T1000 (cell line): ENCODE measurements around the gene SYNE3.
A peak's percentile ranks its signal among the peaks of the same experiment; 100 is the strongest.

Experiments used
- DNase-seq: peaks from one replicate; lab custom pipeline; 2025; ENCODE audit warnings: mixed read lengths; lab: John Stamatoyannopoulos, UW

Gene SYNE3

GRCh38 chr14:95516554-95517181, at the start of gene SYNE3:
TSS of gene SYNE3 (minus strand) at chr14:95516650. CDS start at chr14:95475821, 40,829 bp downstream.
- DNase-seq = no peak

- no peak for DNase-seq
These were observed 47.6 kb upstream of the SYNE3 start for GRCh38 chr14:95564060-95564459.

GRCh38 chr14:95562892-95563685, 46.6 kb upstream of the SYNE3 start:
- no peak for DNase-seq

DNA sequence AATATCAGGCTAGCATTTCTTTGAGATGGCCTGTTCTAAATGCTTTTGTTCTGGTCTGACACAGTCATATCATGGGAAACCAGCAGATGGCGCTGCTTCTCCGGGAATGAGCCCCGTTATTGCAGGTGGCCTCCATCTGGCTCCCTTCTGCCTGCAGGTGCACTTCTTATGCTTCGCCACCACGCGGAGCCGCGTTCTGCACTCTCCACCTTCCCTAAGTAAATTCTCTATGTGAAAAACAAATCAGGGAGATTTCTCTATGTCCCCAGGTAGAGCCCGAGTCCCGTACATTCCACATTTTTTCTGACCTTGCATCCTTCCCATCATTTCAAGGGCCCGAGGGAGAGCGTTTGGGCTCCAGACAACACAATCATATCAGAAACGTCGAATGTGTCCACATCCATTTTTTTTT, 44.6 kb upstream of the SYNE3 start:
- peak; percentile 51 for DNase-seq

DNA sequence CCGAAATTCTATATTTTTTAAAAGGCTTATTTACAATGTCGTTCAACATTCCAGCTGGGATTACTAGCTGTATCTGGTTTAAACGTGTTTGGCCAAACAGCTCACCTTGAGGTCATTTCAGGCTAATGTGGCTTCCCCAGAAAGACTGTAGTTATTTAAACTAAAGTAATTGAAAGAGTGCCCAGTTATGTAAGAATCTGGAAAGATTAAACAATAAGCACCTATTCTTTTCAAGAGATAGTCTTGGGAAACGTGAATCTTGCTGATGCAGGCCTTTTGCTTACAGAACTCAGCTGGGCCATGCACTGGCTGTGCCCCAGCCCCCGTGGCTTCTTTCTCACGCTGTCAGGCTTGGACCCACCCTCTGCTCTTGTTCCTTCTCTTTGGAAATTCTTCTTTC, 42.8 kb upstream of the SYNE3 start:
- DNase-seq = no peak

DNA sequence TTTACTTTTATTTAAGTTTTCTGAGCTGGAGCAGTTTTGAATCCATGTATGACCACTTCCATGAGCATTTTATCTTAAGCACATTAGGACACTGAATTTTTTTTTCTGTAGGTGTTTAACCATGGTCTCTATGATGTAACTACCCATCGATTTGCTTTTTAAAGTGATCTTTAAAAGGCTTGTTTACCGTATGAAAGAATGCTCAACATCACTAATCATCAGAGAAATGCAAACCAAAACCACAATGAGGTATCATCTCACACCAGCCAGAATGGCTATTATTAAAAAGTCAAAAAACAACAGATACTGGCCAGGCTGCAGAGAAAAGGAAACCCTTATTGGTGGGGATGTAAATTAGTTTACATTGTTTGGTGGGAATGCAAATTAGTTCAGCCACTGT, 41.4 kb upstream of the SYNE3 start:
- DNase-seq = no peak

DNA sequence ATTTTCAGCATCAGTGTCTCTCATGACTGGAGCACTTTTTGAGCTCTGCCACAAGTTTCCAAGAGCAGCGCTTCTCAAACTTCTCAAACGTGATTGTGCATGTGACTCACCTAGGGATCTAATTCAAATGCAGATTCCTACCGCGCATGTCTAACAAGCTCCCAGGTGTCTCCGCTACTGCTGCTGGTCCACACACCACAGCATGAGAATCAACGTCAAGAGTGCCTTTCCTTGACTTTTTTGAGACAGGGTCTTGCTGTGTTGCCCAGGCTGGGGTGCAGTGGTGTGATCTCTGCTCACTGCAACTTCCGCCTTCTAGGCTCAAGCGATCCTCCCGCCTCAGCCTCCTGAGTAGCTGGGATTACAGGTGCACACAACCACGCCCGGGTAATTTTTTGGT, 40.8 kb upstream of the SYNE3 start:
- no peak for DNase-seq

DNA sequence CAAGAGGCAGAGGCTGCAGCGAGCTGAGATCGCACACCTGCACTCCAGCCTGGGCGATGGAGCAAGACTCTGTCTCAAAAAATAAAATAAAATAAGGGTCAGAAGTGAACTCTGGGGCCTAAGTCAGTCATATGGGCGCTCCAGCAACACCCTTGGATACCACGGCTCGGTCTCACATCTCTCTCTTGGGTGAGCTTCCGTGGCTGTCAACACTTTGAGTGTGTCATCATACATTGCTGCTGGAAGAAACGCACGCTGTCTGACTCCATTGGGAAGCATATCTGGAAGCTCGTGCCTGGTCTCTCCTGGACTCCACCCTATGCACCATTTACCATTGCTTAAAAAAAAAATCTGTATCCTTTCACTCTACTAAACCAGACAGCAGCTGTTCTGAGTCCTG, 38.6 kb upstream of the SYNE3 start:
- no peak for DNase-seq

- DNase-seq = no peak
These were observed 36.7 kb upstream of the SYNE3 start for GRCh38 chr14:95553141-95553540.

DNA sequence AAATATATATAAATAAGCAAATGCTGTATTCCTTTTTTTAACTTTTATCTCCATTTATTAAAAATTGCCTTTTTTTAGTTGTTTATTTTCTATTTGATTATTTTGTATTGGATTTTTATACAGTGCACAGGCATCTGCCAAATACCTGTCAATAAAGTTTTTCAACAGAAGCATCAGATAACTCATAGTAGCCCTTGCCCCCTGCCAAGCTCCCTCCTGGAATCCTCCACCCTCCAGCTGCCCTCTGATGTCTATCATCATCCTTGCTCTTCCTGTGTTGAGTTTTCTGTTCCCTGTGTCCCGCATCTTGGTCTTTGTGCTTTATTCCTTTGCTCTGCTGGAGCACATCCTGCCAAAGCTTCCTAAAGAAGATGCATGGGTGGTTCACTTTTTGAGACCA, 35.0 kb upstream of the SYNE3 start:
- DNase-seq = no peak

GRCh38 chr14:95549656-95550585, 33.5 kb upstream of the SYNE3 start:
- no peak for DNase-seq

- no peak for DNase-seq
These were observed 32.0 kb upstream of the SYNE3 start for GRCh38 chr14:95548328-95548929.

GRCh38 chr14:95547626-95548327, 31.3 kb upstream of the SYNE3 start:
- DNase-seq = peak; percentile 22

DNA sequence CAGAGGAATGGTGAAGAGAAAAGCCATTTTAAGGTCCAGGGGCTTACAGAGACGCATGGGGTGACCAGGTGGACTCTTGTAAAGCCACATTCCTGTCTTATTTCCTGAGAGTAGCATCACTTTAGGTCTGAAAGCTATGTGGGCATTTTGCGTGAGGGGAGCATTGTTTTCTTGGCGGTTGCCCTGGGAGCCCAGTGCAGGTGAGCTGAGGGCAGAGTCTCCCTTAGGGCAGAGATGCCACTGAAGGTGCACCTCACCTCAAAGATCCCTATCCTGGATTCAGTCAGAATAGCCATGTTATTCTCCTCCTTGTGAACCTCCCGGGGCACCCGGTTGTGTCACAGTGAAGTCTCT, 30.8 kb upstream of the SYNE3 start:
- no peak for DNase-seq

- no peak for DNase-seq
These were observed 29.2 kb upstream of the SYNE3 start for GRCh38 chr14:95545515-95546168.

DNA sequence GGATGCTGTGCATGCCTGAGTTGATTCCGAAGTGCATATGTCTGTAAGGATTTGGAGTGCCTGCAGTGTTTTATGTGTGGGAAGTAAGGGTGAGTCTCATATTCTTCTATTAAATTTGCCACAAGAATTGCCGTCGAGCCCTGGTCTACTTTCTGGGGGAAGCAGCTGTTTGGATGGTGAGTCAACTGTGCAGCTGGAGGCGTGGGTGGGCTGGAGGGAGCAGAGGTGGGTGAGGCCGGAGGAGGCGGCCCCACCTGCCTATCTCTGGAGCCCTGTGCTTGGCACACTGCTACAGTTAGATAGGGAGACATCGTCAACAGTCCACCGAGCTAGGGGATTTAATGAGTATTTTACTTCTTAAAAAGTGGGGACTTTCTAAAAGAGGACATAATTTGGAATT, 28.1 kb upstream of the SYNE3 start:
- no peak for DNase-seq

- no peak for DNase-seq
These were observed 26.6 kb upstream of the SYNE3 start for GRCh38 chr14:95543021-95543420.

- DNase-seq = no peak
These were observed 25.8 kb upstream of the SYNE3 start for GRCh38 chr14:95541932-95542930.

GRCh38 chr14:95541346-95541745, 24.9 kb upstream of the SYNE3 start:
- DNase-seq = no peak
